CD4-positive, CD25-positive, alpha-beta regulatory T cell (primary cell): ENCODE data around the gene SPATA25. TPM values are rescaled to one million over a fixed set of nuclear protein-coding genes. Genes with fewer than 3 reads are reported as not detected.
"Not testable (repeated sequence)": the region's sequence is repeated elsewhere in the genome, so short reads cannot be mapped to it uniquely, and the experiment has no call there.

Experiments
- ATAC-seq, 2 donors: fragments of 150-1000 bp; cut with Tn5 transposase; one replicate each; pipeline ENCODE4 v1.10.0; 2021; ENCODE audit warnings: low read depth in 2 of 2, moderate number of reproducible peaks in 2 of 2, moderate library complexity in 1 of 2
- DNase-seq, 3 donors: peaks; one replicate each; pipeline versions ENCODE4 v3.0.0 to v3.0.0-alpha.2; 2012 to 2022; ENCODE audit warnings: mixed read lengths in 1 of 3
- H3K27ac ChIP-seq: one replicate; pipeline ENCODE4 v1.7.0; 2013; ENCODE audit warnings: mild to moderate bottlenecking, low read length; ENCODE audit not compliant: insufficient read depth, poor library complexity, severe bottlenecking
- H3K27me3 ChIP-seq: one replicate; pipeline ENCODE4 v1.7.0; 2013; ENCODE audit warnings: low read length; ENCODE audit not compliant: control insufficient read depth, insufficient read depth
- H3K36me3 ChIP-seq: one replicate; pipeline ENCODE4 v1.7.0; 2013; ENCODE audit warnings: mild to moderate bottlenecking, low read length, moderate library complexity; ENCODE audit not compliant: control insufficient read depth, insufficient read depth
- H3K4me1 ChIP-seq: 2 replicates; pipeline ENCODE4 v1.7.0; 2013; ENCODE audit warnings: mild to moderate bottlenecking, low read length; ENCODE audit not compliant: insufficient read depth, control insufficient read depth, poor library complexity, severe bottlenecking
- H3K4me3 ChIP-seq: one replicate; pipeline ENCODE4 v1.7.0; 2013; ENCODE audit warnings: low read depth, mild to moderate bottlenecking, low read length, moderate library complexity
- H3K9me3 ChIP-seq, 2 experiments: 1 replicate in 1 of 2; 2 replicates in 1 of 2; pipeline ENCODE4 v1.7.0; 2013; ENCODE audit warnings: low read length in 2 of 2, mild to moderate bottlenecking in 1 of 2, moderate library complexity in 1 of 2; ENCODE audit not compliant: control insufficient read depth in 2 of 2
- H3K27ac Mint-ChIP-seq, 3 donors: one replicate each; pipeline ENCODE4 v1.8.0; 2020 to 2022; ENCODE audit warnings: mild to moderate bottlenecking in 3 of 3, mixed read lengths in 3 of 3, moderate library complexity in 2 of 3
- H3K27me3 Mint-ChIP-seq: one replicate; pipeline ENCODE4 v1.8.0; 2022; ENCODE audit warnings: mild to moderate bottlenecking, mixed read lengths
- H3K36me3 Mint-ChIP-seq: one replicate; pipeline ENCODE4 v1.8.0; 2020; ENCODE audit warnings: mixed read lengths
- H3K4me1 Mint-ChIP-seq, 4 donors: one replicate each; pipeline ENCODE4 v1.8.0; 2020 to 2022; ENCODE audit warnings: mixed read lengths in 4 of 4, mild to moderate bottlenecking in 1 of 4
- H3K4me3 Mint-ChIP-seq, 4 donors: one replicate each; pipeline ENCODE4 v1.8.0; 2020 to 2022; ENCODE audit warnings: mild to moderate bottlenecking in 4 of 4, mixed read lengths in 4 of 4, moderate library complexity in 3 of 4
- H3K9me3 Mint-ChIP-seq, 7 donors: one replicate each; pipeline ENCODE4 v1.8.0; 2020 to 2022; ENCODE audit warnings: mixed read lengths in 7 of 7, mild to moderate bottlenecking in 3 of 7, moderate library complexity in 2 of 7
- polyA plus RNA-seq, 4 donors: library from polyadenylated mRNA; unstranded; fragments of 300-500 nt; fragmentation: Illumina TruSeq; gene quantifications; one replicate each; pipeline ENCODE4 v1.2.3, GENCODE V29; 2021
- total RNA-seq: library from RNA; stranded (reverse); gene quantifications from one replicate; pipeline ENCODE4 v1.2.3, GENCODE V29; 2022

SPATA25 gene
- total RNA-seq (0.54 TPM), polyA plus RNA-seq (not detected)

GRCh38 chr20:45887346-45887715 is at the start of gene SPATA25:
SPATA25 (minus strand) TSS chr20:45887622; CDS start chr20:45887590, 32 bp downstream.
- Histone ChIP-seq H3K27me3 (no peaks in the 10 kb centered on the region), H3K27ac (no peak within 1 kb of the TSS), H3K4me1 (peaks cover 46% of the 10 kb centered on the region), H3K9me3 (no peaks in the 10 kb centered on the region), H3K4me3 (no peak within 1 kb of the TSS), H3K36me3 (peaks cover 16% of the 10 kb centered on the region)
- DNase-seq, result no peak
- Mint-ChIP-seq H3K4me3 (peak within 1 kb of the TSS in 3 of 4 donors; percentile 3 to 61 (median 26)), H3K4me1 (peaks cover 18 to 66% (median 24%) of the 10 kb centered on the region in 4 donors), H3K36me3 (peaks cover 18% of the 10 kb centered on the region), H3K27me3 (no peaks in the 10 kb centered on the region), H3K9me3 (no peaks in the 10 kb centered on the region), H3K27ac (peak within 1 kb of the TSS in 1 of 3 donors; percentile 92)
- ATAC-seq, result no peak

- H3K4me1 Mint-ChIP-seq, result peaks cover 10 to 38% (median 26%) of the 10 kb centered on the region in 4 donors
- peak in 1 of 3 donors; percentile 57 for DNase-seq
- H3K4me3 ChIP-seq, result peak overlapping the region; percentile 98
- peaks cover 39% of the 10 kb centered on the region for H3K4me1 ChIP-seq
- H3K36me3 Mint-ChIP-seq, result peaks cover 27% of the 10 kb centered on the region
- H3K27ac Mint-ChIP-seq, result peak overlapping the region; percentile 96 to 98 (median 97)
- no peaks in the 10 kb centered on the region for H3K27me3 ChIP-seq
- H3K9me3 ChIP-seq, result no peaks in the 10 kb centered on the region
- H3K4me3 Mint-ChIP-seq, result peak overlapping the region; percentile 90 to 98 (median 96)
- peak in 1 of 2 donors; percentile 6 for ATAC-seq
- no peaks in the 10 kb centered on the region for H3K27me3 Mint-ChIP-seq
- peaks cover 33% of the 10 kb centered on the region for H3K36me3 ChIP-seq
- H3K27ac ChIP-seq, result peak overlapping the region; percentile 99
- no peaks in the 10 kb centered on the region for H3K9me3 Mint-ChIP-seq
Observed at GRCh38 chr20:45935416-45936046, 48.1 kb upstream of the SPATA25 start.

GRCh38 chr20:45934586-45935415 is 47.4 kb upstream of the SPATA25 start, which contains the start of gene PCIF1:
PCIF1 (plus strand) TSS chr20:45934683; CDS start chr20:45939000, 4,317 bp downstream.
- peaks cover 39% of the 10 kb centered on the region for H3K4me1 ChIP-seq
- ATAC-seq (peak; percentile 78 to 82), DNase-seq (peak; percentile 96 to 99 (median 98))
- H3K27me3 Mint-ChIP-seq, result no peaks in the 10 kb centered on the region
- no peaks in the 10 kb centered on the region for H3K27me3 ChIP-seq
- H3K36me3 ChIP-seq, result peaks cover 26% of the 10 kb centered on the region
- peak within 1 kb of the TSS; percentile 97 to 99 (median 98) for H3K27ac Mint-ChIP-seq
- peak within 1 kb of the TSS; percentile 99 for H3K27ac ChIP-seq
- no peaks in the 10 kb centered on the region for H3K9me3 Mint-ChIP-seq
- peak within 1 kb of the TSS; percentile 98 for H3K4me3 ChIP-seq
- no peaks in the 10 kb centered on the region for H3K9me3 ChIP-seq
- H3K4me3 Mint-ChIP-seq, result peak within 1 kb of the TSS; percentile 90 to 98 (median 97)
- peaks cover 10 to 38% (median 26%) of the 10 kb centered on the region in 4 donors for H3K4me1 Mint-ChIP-seq
- H3K36me3 Mint-ChIP-seq, result peaks cover 22% of the 10 kb centered on the region

GRCh38 chr20:45934046-45934585 is 46.7 kb upstream of the SPATA25 start:
- Histone ChIP-seq H3K27me3 (no peaks in the 10 kb centered on the region), H3K4me3 (peak overlapping the region; percentile 90), H3K27ac (peak overlapping the region; percentile 99), H3K9me3 (no peaks in the 10 kb centered on the region), H3K4me1 (peaks cover 39% of the 10 kb centered on the region), H3K36me3 (peaks cover 19% of the 10 kb centered on the region)
- no peaks in the 10 kb centered on the region for H3K9me3 Mint-ChIP-seq
- DNase-seq (no peak), ATAC-seq (no peak)
- peaks cover 15% of the 10 kb centered on the region for H3K36me3 Mint-ChIP-seq
- peak overlapping the region; percentile 90 to 97 (median 97) for H3K4me3 Mint-ChIP-seq
- peaks cover 10 to 38% (median 25%) of the 10 kb centered on the region in 4 donors for H3K4me1 Mint-ChIP-seq
- H3K27me3 Mint-ChIP-seq, result no peaks in the 10 kb centered on the region
- peak overlapping the region; percentile 97 to 99 (median 97) for H3K27ac Mint-ChIP-seq

GRCh38 chr20:45933266-45934045 is 46.0 kb upstream of the SPATA25 start:
- ATAC-seq (no peak), DNase-seq (peak; percentile 44 to 81 (median 59))
- Mint-ChIP-seq H3K4me3 (peak overlapping the region; percentile 90 to 97 (median 97)), H3K27ac (peak overlapping the region; percentile 97 to 99 (median 97)), H3K4me1 (peaks cover 10 to 36% (median 25%) of the 10 kb centered on the region in 4 donors), H3K9me3 (no peaks in the 10 kb centered on the region), H3K27me3 (no peaks in the 10 kb centered on the region), H3K36me3 (peaks cover 12% of the 10 kb centered on the region)
- H3K36me3 ChIP-seq, result peaks cover 13% of the 10 kb centered on the region
- H3K27me3 ChIP-seq, result no peaks in the 10 kb centered on the region
- no peaks in the 10 kb centered on the region for H3K9me3 ChIP-seq
- peak overlapping the region; percentile 99 for H3K27ac ChIP-seq
- H3K4me3 ChIP-seq, result peak overlapping the region; percentile 90
- peaks cover 34% of the 10 kb centered on the region for H3K4me1 ChIP-seq

GRCh38 chr20:45931680-45932079 is 44.3 kb upstream of the SPATA25 start:
- not testable (repeated sequence) for H3K27me3 Mint-ChIP-seq, H3K9me3 ChIP-seq, H3K36me3 Mint-ChIP-seq, H3K4me3 ChIP-seq, H3K27ac Mint-ChIP-seq, H3K27ac ChIP-seq, ATAC-seq, DNase-seq, H3K36me3 ChIP-seq, H3K9me3 Mint-ChIP-seq, H3K27me3 ChIP-seq
- Mint-ChIP-seq H3K4me3 (peak overlapping the region in 2 of 4 donors; percentile 46 to 48), H3K4me1 (peaks cover 4 to 20% (median 12%) of the 10 kb centered on the region in 4 donors)
- H3K4me1 ChIP-seq, result peaks cover 17% of the 10 kb centered on the region
